T-helper 2 cell treated with Interferon-gamma antibody and Interleukin-4, amounts not matched to agents 5 μg/mL and 100 μg/mL, for 36 hours (primary cell): ENCODE measurements around the gene TMCC1.

ENCODE experiments used
- DNase-seq: peaks from one replicate; pipeline ENCODE4 v3.0.0; 2021; ENCODE audit warnings: low spot score
- H3K27ac Mint-ChIP-seq: one replicate; pipeline ENCODE4 v1.8.0; 2021; ENCODE audit warnings: mild to moderate bottlenecking, mixed read lengths
- H3K27me3 Mint-ChIP-seq: one replicate; pipeline ENCODE4 v1.8.0; 2021; ENCODE audit warnings: low read depth, mixed read lengths
- H3K36me3 Mint-ChIP-seq: one replicate; pipeline ENCODE4 v1.8.0; 2021; ENCODE audit warnings: low read depth, mixed read lengths
- H3K4me1 Mint-ChIP-seq: one replicate; pipeline ENCODE4 v1.8.0; 2021; ENCODE audit warnings: low read depth, mixed read lengths
- H3K4me3 Mint-ChIP-seq: one replicate; pipeline ENCODE4 v1.8.0; 2022; ENCODE audit warnings: mild to moderate bottlenecking, moderate library complexity, mixed read lengths
- H3K9me3 Mint-ChIP-seq: one replicate; pipeline ENCODE4 v1.8.0; 2021; ENCODE audit warnings: mixed read lengths

TMCC1 gene

DNA sequence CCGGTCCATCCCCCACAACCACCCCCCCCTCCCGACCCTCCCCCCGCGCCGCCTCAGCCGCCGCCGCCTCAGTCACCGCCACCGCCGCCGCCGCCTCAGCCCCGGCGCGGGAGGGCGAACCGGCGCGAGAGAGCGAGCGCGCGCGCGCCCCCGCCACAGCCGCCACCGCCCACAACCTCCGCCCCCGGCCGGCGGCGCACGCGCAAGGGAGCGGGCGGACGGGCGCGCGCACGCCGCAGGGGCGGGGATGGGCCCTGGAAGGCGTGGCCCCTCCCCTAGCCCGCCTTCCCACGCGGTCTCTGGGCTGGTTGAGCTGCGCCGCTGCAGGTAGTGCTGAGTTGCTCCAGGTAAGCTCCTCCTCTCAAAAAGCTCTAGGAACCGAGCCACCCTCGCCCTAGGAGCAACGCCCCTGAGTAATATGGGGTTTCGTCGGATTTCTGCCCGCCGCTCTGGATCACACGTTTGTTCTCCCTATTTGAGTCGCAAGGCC, at the start of gene TMCC1:
Gene TMCC1 (minus strand): TSS at position 131 of the 490 bp plus-strand sequence.
- peak; percentile 85 for DNase-seq
- H3K27ac Mint-ChIP-seq, result peak within 1 kb of the TSS; percentile 84

GRCh38 chr3:129943020-129943419, 49.5 kb upstream of the TMCC1 start:
- peaks cover 1% of the 10 kb centered on the region for H3K4me1 Mint-ChIP-seq
- no peak for DNase-seq
- no peaks in the 10 kb centered on the region for H3K9me3 Mint-ChIP-seq
- no peak overlapping the region for H3K4me3 Mint-ChIP-seq
- peaks cover 3% of the 10 kb centered on the region for H3K27me3 Mint-ChIP-seq
- no peak overlapping the region for H3K27ac Mint-ChIP-seq
- H3K36me3 Mint-ChIP-seq, result no peaks in the 10 kb centered on the region

More for the DNA sequence above, at the start of gene TMCC1:
- Mint-ChIP-seq H3K27me3 (no peaks in the 10 kb centered on the region), H3K36me3 (peaks cover 3% of the 10 kb centered on the region), H3K9me3 (no peaks in the 10 kb centered on the region), H3K4me1 (peaks cover 28% of the 10 kb centered on the region), H3K4me3 (peak within 1 kb of the TSS; percentile 90)

GRCh38 chr3:129942296-129942695, 48.8 kb upstream of the TMCC1 start:
- H3K9me3 Mint-ChIP-seq, result no peaks in the 10 kb centered on the region
- peaks cover 1% of the 10 kb centered on the region for H3K4me1 Mint-ChIP-seq
- H3K4me3 Mint-ChIP-seq, result no peak overlapping the region
- H3K27ac Mint-ChIP-seq, result no peak overlapping the region
- no peaks in the 10 kb centered on the region for H3K36me3 Mint-ChIP-seq
- peak; percentile 10 for DNase-seq
- peaks cover 3% of the 10 kb centered on the region for H3K27me3 Mint-ChIP-seq

- H3K36me3 Mint-ChIP-seq, result no peaks in the 10 kb centered on the region
- H3K9me3 Mint-ChIP-seq, result no peaks in the 10 kb centered on the region
- H3K27ac Mint-ChIP-seq, result no peak overlapping the region
- H3K4me3 Mint-ChIP-seq, result no peak overlapping the region
- peaks cover 6% of the 10 kb centered on the region for H3K4me1 Mint-ChIP-seq
- no peak for DNase-seq
- peaks cover 3% of the 10 kb centered on the region for H3K27me3 Mint-ChIP-seq
Observed at GRCh38 chr3:129940086-129940485, 46.6 kb upstream of the TMCC1 start.

DNA sequence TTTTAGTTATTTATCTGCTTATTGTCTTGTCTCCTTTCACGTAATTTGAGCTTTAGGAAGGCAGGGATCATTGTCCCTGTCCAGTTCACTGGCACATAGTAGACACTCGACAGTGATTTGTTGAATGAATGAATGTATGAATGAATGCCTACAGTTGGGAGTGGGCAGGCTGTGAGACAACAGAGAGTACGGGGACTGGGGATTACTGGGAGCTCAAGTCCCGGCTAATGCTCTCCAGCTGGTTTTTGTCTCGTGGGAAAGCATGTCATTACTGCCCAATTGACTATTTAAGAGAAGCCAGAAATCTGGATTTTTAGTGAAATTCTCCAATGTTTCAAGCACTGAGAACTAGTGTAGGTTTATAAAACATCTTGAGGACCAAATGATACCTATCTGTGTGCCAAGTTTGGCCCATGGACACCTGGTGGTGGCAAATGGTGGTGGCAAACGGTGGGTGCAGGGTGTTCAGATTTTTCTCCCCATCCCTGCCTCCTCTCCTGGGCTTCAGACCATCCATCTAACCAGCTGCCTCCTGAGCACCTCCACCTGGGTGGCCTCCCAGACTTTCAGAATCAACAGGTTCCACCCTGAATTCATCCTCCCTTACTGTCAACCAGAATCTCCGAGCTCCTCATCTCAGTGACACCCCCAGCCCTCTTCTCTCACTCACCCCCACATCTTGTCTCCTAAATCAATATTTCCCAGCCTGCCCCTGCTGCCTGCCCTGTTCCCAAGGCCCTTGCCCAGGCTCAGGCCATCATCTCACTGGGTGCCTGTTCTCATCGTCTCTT, 44.8 kb upstream of the TMCC1 start:
- H3K27me3 Mint-ChIP-seq, result peaks cover 3% of the 10 kb centered on the region
- DNase-seq, result no peak
- H3K4me1 Mint-ChIP-seq, result peaks cover 6% of the 10 kb centered on the region
- no peak overlapping the region for H3K4me3 Mint-ChIP-seq
- no peaks in the 10 kb centered on the region for H3K36me3 Mint-ChIP-seq
- no peaks in the 10 kb centered on the region for H3K9me3 Mint-ChIP-seq
- no peak overlapping the region for H3K27ac Mint-ChIP-seq

GRCh38 chr3:129937717-129938116, 44.2 kb upstream of the TMCC1 start:
- H3K27me3 Mint-ChIP-seq, result peaks cover 3% of the 10 kb centered on the region
- no peaks in the 10 kb centered on the region for H3K36me3 Mint-ChIP-seq
- no peak overlapping the region for H3K27ac Mint-ChIP-seq
- H3K4me1 Mint-ChIP-seq, result peaks cover 6% of the 10 kb centered on the region
- H3K4me3 Mint-ChIP-seq, result no peak overlapping the region
- H3K9me3 Mint-ChIP-seq, result no peaks in the 10 kb centered on the region
- DNase-seq, result no peak

DNA sequence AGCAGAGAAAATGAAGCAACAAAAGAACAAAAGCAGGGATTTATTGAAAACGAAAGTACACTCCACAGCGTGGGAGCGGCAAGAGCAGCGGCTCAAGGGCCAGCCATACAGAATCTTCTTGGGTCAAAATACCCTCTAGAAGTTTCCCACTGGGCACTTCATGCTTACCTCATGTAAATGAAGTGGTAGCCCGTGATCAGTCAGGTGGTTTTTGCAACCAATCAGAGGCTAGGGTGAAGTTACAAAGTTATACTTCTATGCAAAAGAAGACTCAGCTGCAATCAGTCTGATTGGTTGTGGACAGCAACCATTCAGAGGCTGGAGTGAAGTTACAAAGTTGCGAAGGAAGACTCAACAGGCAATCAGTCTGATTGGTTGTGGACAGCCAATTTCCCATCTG, 43.2 kb upstream of the TMCC1 start:
- no peaks in the 10 kb centered on the region for H3K9me3 Mint-ChIP-seq
- peak overlapping the region; percentile 71 for H3K4me3 Mint-ChIP-seq
- H3K4me1 Mint-ChIP-seq, result peaks cover 5% of the 10 kb centered on the region
- no peaks in the 10 kb centered on the region for H3K27me3 Mint-ChIP-seq
- H3K27ac Mint-ChIP-seq, result no peak overlapping the region
- no peaks in the 10 kb centered on the region for H3K36me3 Mint-ChIP-seq
- peak; percentile 8 for DNase-seq

DNA sequence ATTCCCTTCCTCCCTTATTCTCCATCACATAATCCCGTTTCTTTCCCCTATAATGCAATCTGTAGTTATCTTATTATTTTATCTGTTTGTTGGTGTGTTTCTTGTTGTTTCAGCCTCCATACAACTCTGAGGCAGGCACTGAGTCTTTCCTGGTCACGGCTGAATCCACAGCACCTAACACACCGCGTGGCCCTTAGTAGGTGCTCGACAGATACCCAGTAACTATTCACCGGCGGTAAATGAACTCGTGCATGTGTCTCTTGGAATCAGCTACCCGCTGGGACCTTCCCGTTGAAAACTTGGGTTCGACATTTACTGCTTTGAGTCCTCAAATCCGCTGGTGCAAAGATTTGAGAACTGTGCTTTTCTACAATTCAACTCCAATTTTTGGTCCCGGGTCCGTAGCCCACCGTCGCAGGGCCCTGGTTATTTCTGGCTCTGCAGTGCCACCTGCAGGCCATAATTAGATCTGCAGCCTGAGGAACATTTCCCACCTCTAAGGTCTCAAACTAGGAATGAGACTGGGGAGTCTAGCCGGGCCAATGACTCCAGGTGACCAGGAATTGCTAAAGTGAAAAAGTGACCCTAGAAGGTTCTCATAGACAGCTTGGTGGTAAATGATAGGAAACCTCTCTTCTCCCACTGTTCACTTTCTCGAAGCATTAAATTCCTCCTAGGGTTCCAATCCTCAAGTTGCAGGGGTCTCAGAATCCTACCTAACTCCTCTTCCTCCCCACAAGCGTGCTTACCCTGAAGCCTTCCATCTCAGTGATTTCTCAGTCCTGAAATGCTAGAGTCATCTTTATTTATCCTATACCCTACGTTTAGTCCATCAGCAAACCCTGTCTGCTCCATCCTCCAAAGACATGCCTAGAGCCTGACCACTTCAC, 41.0 kb upstream of the TMCC1 start:
- H3K4me3 Mint-ChIP-seq, result no peak overlapping the region
- peak; percentile 8 for DNase-seq
- peaks cover 3% of the 10 kb centered on the region for H3K27me3 Mint-ChIP-seq
- H3K9me3 Mint-ChIP-seq, result peaks cover 8% of the 10 kb centered on the region
- H3K27ac Mint-ChIP-seq, result no peak overlapping the region
- H3K36me3 Mint-ChIP-seq, result peaks cover 1% of the 10 kb centered on the region
- H3K4me1 Mint-ChIP-seq, result peaks cover 5% of the 10 kb centered on the region

- H3K27me3 Mint-ChIP-seq, result peaks cover 3% of the 10 kb centered on the region
- DNase-seq, result no peak
- H3K4me1 Mint-ChIP-seq, result peaks cover 5% of the 10 kb centered on the region
- peaks cover 1% of the 10 kb centered on the region for H3K36me3 Mint-ChIP-seq
- H3K9me3 Mint-ChIP-seq, result peaks cover 11% of the 10 kb centered on the region
- H3K4me3 Mint-ChIP-seq, result no peak overlapping the region
- no peak overlapping the region for H3K27ac Mint-ChIP-seq
Observed at GRCh38 chr3:129933471-129933870, 40.0 kb upstream of the TMCC1 start.

DNA sequence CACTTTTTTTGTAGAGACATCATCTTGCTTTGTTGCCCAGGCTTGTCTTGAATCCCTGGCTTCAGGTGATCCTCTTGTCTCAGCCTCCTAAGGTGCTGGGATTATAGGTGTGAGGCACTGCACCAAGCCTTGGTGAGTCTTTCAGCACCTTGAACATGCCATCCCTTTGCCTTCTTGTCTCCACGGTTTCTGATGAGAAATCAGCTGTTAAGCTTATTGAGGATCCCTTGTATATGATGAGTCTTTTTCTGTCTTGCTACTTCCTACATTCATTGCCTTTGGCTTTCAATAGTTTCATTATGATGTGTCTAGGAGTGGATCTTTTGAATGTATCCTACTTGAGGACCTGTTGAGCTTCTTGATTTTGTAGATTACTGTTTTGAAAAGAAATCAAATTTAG, 35.9 kb upstream of the TMCC1 start:
- no peak for DNase-seq
- H3K9me3 Mint-ChIP-seq, result peaks cover 17% of the 10 kb centered on the region
- H3K4me3 Mint-ChIP-seq, result no peak overlapping the region
- peaks cover 1% of the 10 kb centered on the region for H3K36me3 Mint-ChIP-seq
- no peak overlapping the region for H3K27ac Mint-ChIP-seq
- H3K4me1 Mint-ChIP-seq, result no peaks in the 10 kb centered on the region
- H3K27me3 Mint-ChIP-seq, result peaks cover 6% of the 10 kb centered on the region

GRCh38 chr3:129927072-129927471, 33.6 kb upstream of the TMCC1 start:
- Mint-ChIP-seq H3K9me3 (peaks cover 17% of the 10 kb centered on the region), H3K27me3 (peaks cover 6% of the 10 kb centered on the region), H3K4me1 (no peaks in the 10 kb centered on the region), H3K36me3 (peaks cover 1% of the 10 kb centered on the region), H3K4me3 (no peak overlapping the region), H3K27ac (no peak overlapping the region)
- no peak for DNase-seq

- Mint-ChIP-seq H3K27ac (no peak overlapping the region), H3K4me1 (no peaks in the 10 kb centered on the region), H3K4me3 (no peak overlapping the region), H3K36me3 (no peaks in the 10 kb centered on the region), H3K9me3 (peaks cover 23% of the 10 kb centered on the region), H3K27me3 (no peaks in the 10 kb centered on the region)
- DNase-seq, result no peak
Observed at GRCh38 chr3:129919806-129920205, 26.3 kb upstream of the TMCC1 start.

DNA sequence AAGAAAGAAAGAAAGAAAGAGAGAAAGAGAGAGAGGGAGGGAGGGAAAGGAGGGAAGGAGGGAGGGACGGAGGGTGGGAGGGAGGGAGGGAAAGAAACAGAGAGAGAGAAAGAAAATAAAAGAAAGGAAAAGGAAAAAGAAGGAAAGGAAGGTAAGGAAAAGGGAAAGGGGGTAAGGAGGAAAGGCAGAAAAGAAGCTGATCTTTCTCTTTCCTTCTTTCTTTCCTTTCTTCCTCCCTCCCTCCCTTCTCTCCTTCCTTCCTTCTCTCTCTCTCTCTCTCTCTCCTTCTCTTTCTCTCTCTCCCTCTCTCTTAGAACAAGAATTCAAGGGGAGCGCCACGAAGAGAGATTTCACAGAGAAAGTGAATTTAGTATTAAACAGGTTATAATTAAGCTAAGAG, 25.8 kb upstream of the TMCC1 start:
- H3K9me3 Mint-ChIP-seq, result peaks cover 27% of the 10 kb centered on the region
- H3K4me1 Mint-ChIP-seq, result no peaks in the 10 kb centered on the region
- no peaks in the 10 kb centered on the region for H3K36me3 Mint-ChIP-seq
- no peak overlapping the region for H3K27ac Mint-ChIP-seq
- no peak overlapping the region for H3K4me3 Mint-ChIP-seq
- DNase-seq, result no peak
- no peaks in the 10 kb centered on the region for H3K27me3 Mint-ChIP-seq

GRCh38 chr3:129918461-129918860, 24.9 kb upstream of the TMCC1 start:
- Mint-ChIP-seq H3K36me3 (no peaks in the 10 kb centered on the region), H3K27me3 (no peaks in the 10 kb centered on the region), H3K4me1 (no peaks in the 10 kb centered on the region), H3K9me3 (peaks cover 28% of the 10 kb centered on the region), H3K4me3 (no peak overlapping the region), H3K27ac (no peak overlapping the region)
- DNase-seq, result no peak
